Fibroblast of the aortic adventitia (primary cell): Measurements from ENCODE around the gene HERC3. TPM values are rescaled to one million over a fixed set of nuclear protein-coding genes. Genes with fewer than 3 reads are reported as not detected.

Source experiments
- DNase-seq: peaks from one replicate; pipeline ENCODE4 v3.0.0-alpha.2; 2010; ENCODE audit warnings: low read depth
- H3K4me3 ChIP-seq: 2 replicates; pipeline ENCODE4 v1.5.1; 2011; ENCODE audit warnings: low read depth, mild to moderate bottlenecking, control low read depth, low read length, moderate library complexity
- CTCF ChIP-seq: IDR thresholded peaks from 2 replicates; pipeline ENCODE4 v1.5.1; 2011; ENCODE audit warnings: mild to moderate bottlenecking, low read length, control low read depth, inconsistent platforms; ENCODE audit not compliant: insufficient read depth
- total RNA-seq: library from RNA; depleted of rRNA; stranded (reverse); fragments of >200 nt; gene quantifications from 2 replicates; pipeline ENCODE4 v1.2.3, GENCODE V29; 2012; ENCODE audit warnings: low replicate concordance

HERC3 gene
- total RNA-seq, 1 donor = 18.3 TPM

GRCh38 chr4:88592600-88593448 is 544 bp downstream of the HERC3 start:
- peak overlapping the region; percentile 83 for H3K4me3 ChIP-seq
- peak; percentile 45 for DNase-seq
- no peak for TF ChIP-seq CTCF

- no peak for TF ChIP-seq CTCF
- DNase-seq = no peak
- no peak overlapping the region for H3K4me3 ChIP-seq
Observed at GRCh38 chr4:88597970-88598660, 5.8 kb downstream of the HERC3 start.

DNA sequence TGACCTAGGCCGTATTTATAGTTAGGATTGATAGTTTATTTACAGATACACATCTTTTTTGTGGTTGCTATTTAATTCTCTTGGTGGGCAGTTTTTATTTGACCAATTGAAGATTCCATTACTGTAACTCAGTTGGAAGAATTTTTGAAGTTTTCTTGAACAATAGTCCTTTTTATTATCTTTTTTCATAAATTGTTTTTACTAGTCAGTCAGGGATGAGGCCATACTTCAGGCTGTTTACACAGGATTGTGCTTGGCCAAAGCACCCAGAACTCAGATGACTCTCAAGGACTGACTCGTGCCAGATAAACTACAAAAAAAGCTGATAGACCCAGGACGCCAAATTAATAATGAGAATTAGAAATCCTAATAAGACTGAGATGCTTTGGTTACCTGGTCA is 7.0 kb downstream of the HERC3 start:
- TF ChIP-seq CTCF = no peak
- DNase-seq = peak; percentile 75
- no peak overlapping the region for H3K4me3 ChIP-seq

GRCh38 chr4:88599714-88600113 is 7.4 kb downstream of the HERC3 start:
- H3K4me3 ChIP-seq = peak overlapping the region; percentile 29
- DNase-seq = no peak
- TF ChIP-seq CTCF = no peak

DNA sequence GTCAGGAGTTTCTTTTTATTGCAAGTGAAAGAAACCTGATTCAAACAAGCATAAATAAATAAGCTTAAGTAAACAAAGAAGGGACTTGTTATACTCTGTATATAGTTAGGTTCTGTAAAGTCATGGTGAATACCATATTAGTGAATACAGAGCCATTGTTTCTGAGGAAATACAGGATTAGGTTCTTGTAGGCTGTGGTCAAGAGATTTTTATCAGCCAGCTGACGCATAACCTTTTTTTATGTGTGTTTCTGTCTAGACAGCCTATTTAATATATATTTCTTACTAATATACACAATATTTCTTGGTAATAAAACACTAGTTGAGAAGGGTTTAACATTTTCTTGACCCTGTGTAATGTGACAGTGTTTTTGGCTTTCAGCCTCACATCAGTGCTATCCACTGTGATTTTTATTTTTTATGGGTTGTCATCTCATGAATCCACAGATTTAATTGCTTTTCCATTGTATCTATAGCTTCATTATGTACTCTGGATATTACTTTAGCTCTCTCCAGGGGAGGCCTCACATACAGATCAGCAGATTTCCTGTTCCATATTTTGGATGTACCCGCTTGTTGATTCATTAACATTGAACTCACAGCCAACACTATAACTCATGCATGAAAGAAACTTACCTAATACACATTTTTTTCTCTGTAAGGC is 8.0 kb downstream of the HERC3 start:
- TF ChIP-seq CTCF = no peak
- peak; percentile 91 for DNase-seq
- no peak overlapping the region for H3K4me3 ChIP-seq

GRCh38 chr4:88604978-88605678 is 12.8 kb downstream of the HERC3 start:
- TF ChIP-seq CTCF = no peak
- no peak overlapping the region for H3K4me3 ChIP-seq
- no peak for DNase-seq
